GM12878 (cell line): Measurements from ENCODE around the gene CHCHD3. TPM values are rescaled to one million over a fixed set of nuclear protein-coding genes. Genes with fewer than 3 reads are reported as not detected.
A peak's percentile ranks its signal among the peaks of the same experiment; 100 is the strongest.

Source experiments
- BRCA1 ChIP-seq: IDR thresholded peaks from 2 replicates; pipeline ENCODE4 v1.6.1; 2011; ENCODE audit warnings: low read depth, low read length, improper control_type of control experiment
- MAX ChIP-seq: IDR thresholded peaks from 2 replicates; pipeline ENCODE4 v1.6.1; 2012; ENCODE audit warnings: low read depth, low read length, improper control_type of control experiment
- POU2F2 ChIP-seq: IDR thresholded peaks from 3 replicates; pipeline ENCODE4 v1.6.1; 2011; ENCODE audit warnings: low read depth, mild to moderate bottlenecking, low read length, borderline replicate concordance
- PRDM15 ChIP-seq: fragments of 450-650 bp; formaldehyde crosslinking; IDR thresholded peaks from 2 replicates; pipeline ENCODE4 v1.4.0; 2020; ENCODE audit warnings: mild to moderate bottlenecking, moderate library complexity
- RAD21 ChIP-seq: IDR thresholded peaks from 2 replicates; pipeline ENCODE4 v1.6.1; 2011; ENCODE audit warnings: mild to moderate bottlenecking, low read depth, low read length, moderate library complexity; ENCODE audit not compliant: insufficient read depth
- RELA ChIP-seq: fragments of 450-650 bp; IDR thresholded peaks from 2 replicates; pipeline ENCODE4 v1.8.0; 2014; ENCODE audit warnings: borderline replicate concordance; ENCODE audit not compliant: partially characterized antibody
- SMC3 ChIP-seq: IDR thresholded peaks from 2 replicates; pipeline ENCODE4 v1.6.1; 2011; ENCODE audit warnings: low read length, improper control_type of control experiment, borderline replicate concordance
- SREBF1 ChIP-seq: IDR thresholded peaks from 2 replicates; pipeline ENCODE4 v1.6.1; 2012; ENCODE audit warnings: mild to moderate bottlenecking, low read length
- WRNIP1 ChIP-seq: IDR thresholded peaks from 2 replicates; pipeline ENCODE4 v1.6.1; 2011; ENCODE audit warnings: low read depth, low read length, improper control_type of control experiment, borderline replicate concordance
- YBX1 ChIP-seq: fragments of 450-650 bp; IDR thresholded peaks from 2 replicates; pipeline ENCODE4 v1.6.1; 2016; ENCODE audit warnings: antibody characterized with exemption
- polyA plus RNA-seq, 11 experiments: library from polyadenylated mRNA; depleted of rRNA in 4 of 11; unstranded in 6 of 11; stranded (reverse) in 5 of 11; fragments of >200 nt; fragmentation: Nextera tagmentation in 4 of 11; fragmentation: Illumina TruSeq in 1 of 11; extraction: Ambion mirVana in 4 of 11; extraction: Trizol in 1 of 11; gene quantifications; 1 replicate in 1 of 11; 2 replicates in 10 of 11; pipeline versions ENCODE4 v1.2.1 to v1.2.3, GENCODE V29; 2011 to 2016; ENCODE audit warnings: inconsistent platforms in 2 of 11, missing spikeins in 2 of 11, low read depth in 1 of 11
- total RNA-seq, 4 experiments: library from RNA; depleted of rRNA in 3 of 4; stranded (reverse); fragments of >200 nt in 3 of 4; fragmentation: Illumina TruSeq in 1 of 4; extraction: Trizol in 1 of 4; gene quantifications; 2 replicates each; pipeline versions ENCODE4 v1.2.1 to v1.2.3, GENCODE V29; 2013 to 2021
- TF ChIP-seq, protein P1 (sequence below): IDR thresholded peaks from 2 replicates; pipeline ENCODE4 v1.6.1; 2012; ENCODE audit warnings: mild to moderate bottlenecking, low read depth, low read length
- TF ChIP-seq, protein P2 (sequence below): fragments of 450-650 bp; IDR thresholded peaks from 2 replicates; pipeline ENCODE4 v1.6.1; 2018; ENCODE audit warnings: mild to moderate bottlenecking, low read depth, moderate library complexity; ENCODE audit not compliant: partially characterized antibody

CHCHD3 gene
- total and polyA plus RNA-seq, 10 of the 15 experiments (the other 5 are each of a cell fraction or from before 2014, with no cell fraction given): 38.3 to 178 (median 96.2) TPM

DNA sequence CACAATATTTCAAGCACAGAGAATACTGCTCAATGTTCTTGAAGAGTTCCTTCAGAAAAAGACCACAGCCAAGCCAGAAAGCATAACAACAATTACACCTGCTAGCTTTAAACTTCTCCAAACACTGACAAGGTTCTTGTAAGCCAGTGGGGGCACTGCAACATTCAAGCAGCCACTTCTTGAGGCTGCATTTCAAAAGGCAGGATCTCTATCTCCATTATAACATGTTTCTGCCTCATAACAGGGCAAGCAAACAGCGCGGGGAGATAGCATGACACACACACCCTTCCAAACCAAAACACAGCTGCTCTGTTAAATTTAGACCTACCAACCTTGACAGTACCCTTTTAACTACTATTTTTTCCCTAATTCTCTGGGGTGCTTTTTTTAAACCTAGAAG, 30.8 kb downstream of the CHCHD3 start (continued):
- TF ChIP-seq PRDM15: no peak
- TF ChIP-seq BRCA1: no peak
- peak; percentile 45 for TF ChIP-seq RAD21
- no peak for TF ChIP-seq RELA
- TF ChIP-seq, protein P1, sequence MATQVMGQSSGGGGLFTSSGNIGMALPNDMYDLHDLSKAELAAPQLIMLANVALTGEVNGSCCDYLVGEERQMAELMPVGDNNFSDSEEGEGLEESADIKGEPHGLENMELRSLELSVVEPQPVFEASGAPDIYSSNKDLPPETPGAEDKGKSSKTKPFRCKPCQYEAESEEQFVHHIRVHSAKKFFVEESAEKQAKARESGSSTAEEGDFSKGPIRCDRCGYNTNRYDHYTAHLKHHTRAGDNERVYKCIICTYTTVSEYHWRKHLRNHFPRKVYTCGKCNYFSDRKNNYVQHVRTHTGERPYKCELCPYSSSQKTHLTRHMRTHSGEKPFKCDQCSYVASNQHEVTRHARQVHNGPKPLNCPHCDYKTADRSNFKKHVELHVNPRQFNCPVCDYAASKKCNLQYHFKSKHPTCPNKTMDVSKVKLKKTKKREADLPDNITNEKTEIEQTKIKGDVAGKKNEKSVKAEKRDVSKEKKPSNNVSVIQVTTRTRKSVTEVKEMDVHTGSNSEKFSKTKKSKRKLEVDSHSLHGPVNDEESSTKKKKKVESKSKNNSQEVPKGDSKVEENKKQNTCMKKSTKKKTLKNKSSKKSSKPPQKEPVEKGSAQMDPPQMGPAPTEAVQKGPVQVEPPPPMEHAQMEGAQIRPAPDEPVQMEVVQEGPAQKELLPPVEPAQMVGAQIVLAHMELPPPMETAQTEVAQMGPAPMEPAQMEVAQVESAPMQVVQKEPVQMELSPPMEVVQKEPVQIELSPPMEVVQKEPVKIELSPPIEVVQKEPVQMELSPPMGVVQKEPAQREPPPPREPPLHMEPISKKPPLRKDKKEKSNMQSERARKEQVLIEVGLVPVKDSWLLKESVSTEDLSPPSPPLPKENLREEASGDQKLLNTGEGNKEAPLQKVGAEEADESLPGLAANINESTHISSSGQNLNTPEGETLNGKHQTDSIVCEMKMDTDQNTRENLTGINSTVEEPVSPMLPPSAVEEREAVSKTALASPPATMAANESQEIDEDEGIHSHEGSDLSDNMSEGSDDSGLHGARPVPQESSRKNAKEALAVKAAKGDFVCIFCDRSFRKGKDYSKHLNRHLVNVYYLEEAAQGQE: no peak
- TF ChIP-seq, protein P2, sequence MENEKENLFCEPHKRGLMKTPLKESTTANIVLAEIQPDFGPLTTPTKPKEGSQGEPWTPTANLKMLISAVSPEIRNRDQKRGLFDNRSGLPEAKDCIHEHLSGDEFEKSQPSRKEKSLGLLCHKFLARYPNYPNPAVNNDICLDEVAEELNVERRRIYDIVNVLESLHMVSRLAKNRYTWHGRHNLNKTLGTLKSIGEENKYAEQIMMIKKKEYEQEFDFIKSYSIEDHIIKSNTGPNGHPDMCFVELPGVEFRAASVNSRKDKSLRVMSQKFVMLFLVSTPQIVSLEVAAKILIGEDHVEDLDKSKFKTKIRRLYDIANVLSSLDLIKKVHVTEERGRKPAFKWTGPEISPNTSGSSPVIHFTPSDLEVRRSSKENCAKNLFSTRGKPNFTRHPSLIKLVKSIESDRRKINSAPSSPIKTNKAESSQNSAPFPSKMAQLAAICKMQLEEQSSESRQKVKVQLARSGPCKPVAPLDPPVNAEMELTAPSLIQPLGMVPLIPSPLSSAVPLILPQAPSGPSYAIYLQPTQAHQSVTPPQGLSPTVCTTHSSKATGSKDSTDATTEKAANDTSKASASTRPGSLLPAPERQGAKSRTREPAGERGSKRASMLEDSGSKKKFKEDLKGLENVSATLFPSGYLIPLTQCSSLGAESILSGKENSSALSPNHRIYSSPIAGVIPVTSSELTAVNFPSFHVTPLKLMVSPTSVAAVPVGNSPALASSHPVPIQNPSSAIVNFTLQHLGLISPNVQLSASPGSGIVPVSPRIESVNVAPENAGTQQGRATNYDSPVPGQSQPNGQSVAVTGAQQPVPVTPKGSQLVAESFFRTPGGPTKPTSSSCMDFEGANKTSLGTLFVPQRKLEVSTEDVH: no peak
- TF ChIP-seq SREBF1: no peak
- TF ChIP-seq POU2F2: no peak
- TF ChIP-seq MAX: no peak
- no peak for TF ChIP-seq YBX1
- 0 out of 2 replicates have a peak, but pooled peaks have one; percentile 9 for TF ChIP-seq SMC3
- no peak for TF ChIP-seq WRNIP1
